ENCODE data around the gene COLEC11.

Gene COLEC11

GRCh38 chr2:3639015-3639630, 44.2 kb downstream of the COLEC11 start:
- no peak for DNase-seq (ENCODE audit: low spot score)

GRCh38 chr2:3639653-3640052, 44.7 kb downstream of the COLEC11 start:
- no peak for DNase-seq (ENCODE audit: low spot score)

GRCh38 chr2:3641181-3641580, 46.3 kb downstream of the COLEC11 start:
- no peak for DNase-seq (ENCODE audit: low spot score)

GRCh38 chr2:3641841-3642421, 47.0 kb downstream of the COLEC11 start:
- no peak for DNase-seq (ENCODE audit: low spot score)

GRCh38 chr2:3642521-3643215, 47.8 kb downstream of the COLEC11 start:
- DNase-seq (ENCODE audit: low spot score), result no peak

GRCh38 chr2:3643371-3644245, 48.7 kb downstream of the COLEC11 start:
- no peak for DNase-seq (ENCODE audit: low spot score)

- no peak for DNase-seq (ENCODE audit: low spot score)
These were observed 49.3 kb downstream of the COLEC11 start for GRCh38 chr2:3644246-3644525.

- no peak for DNase-seq (ENCODE audit: low spot score)
These were observed 50.1 kb downstream of the COLEC11 start for GRCh38 chr2:3644891-3645605.

- no peak for DNase-seq (ENCODE audit: low spot score)
These were observed 51.0 kb downstream of the COLEC11 start for GRCh38 chr2:3645745-3646389.

GRCh38 chr2:3646446-3646845, 51.5 kb downstream of the COLEC11 start:
- no peak for DNase-seq (ENCODE audit: low spot score)

GRCh38 chr2:3647246-3647645, 52.3 kb downstream of the COLEC11 start:
- no peak for DNase-seq (ENCODE audit: low spot score)

- DNase-seq (ENCODE audit: low spot score), result no peak
These were observed 53.1 kb downstream of the COLEC11 start for GRCh38 chr2:3647831-3648651.

- DNase-seq (ENCODE audit: low spot score), result no peak
These were observed 53.8 kb downstream of the COLEC11 start for GRCh38 chr2:3648652-3649177.

GRCh38 chr2:3649581-3649980, 54.7 kb downstream of the COLEC11 start:
- DNase-seq (ENCODE audit: low spot score), result no peak

- DNase-seq (ENCODE audit: low spot score), result no peak
These were observed 55.4 kb downstream of the COLEC11 start for GRCh38 chr2:3650140-3650920.

- DNase-seq (ENCODE audit: low spot score), result no peak
These were observed 57.1 kb downstream of the COLEC11 start for GRCh38 chr2:3651691-3652648.

- DNase-seq (ENCODE audit: low spot score), result no peak
These were observed 58.1 kb downstream of the COLEC11 start for GRCh38 chr2:3652896-3653625.

GRCh38 chr2:3654011-3654410, 59.1 kb downstream of the COLEC11 start:
- DNase-seq (ENCODE audit: low spot score), result no peak

All from hematopoietic multipotent progenitor cell treated with erythropoietin and hydrocortisone succinate and interleukin-3 and kit ligand, for 15 days (in vitro differentiated cells).